GM13977 (cell line): ENCODE measurements around the gene PCBP4.

Experiments used
- DNase-seq: peaks from one replicate; pipeline ENCODE4 v3.0.0; 2012; ENCODE audit warnings: low spot score
- in situ Hi-C: fragments of 300-500 bp; cut with MboI; formaldehyde crosslinking; loops from one replicate; pipeline ENCODE4 v1.12.0; 2022; ENCODE audit warnings: low sequenced_read_pairs, low pct_unique_long_range_greater_than_20kb, mixed read lengths, inconsistent platforms; ENCODE audit not compliant: unreplicated experiment
- TF ChIP-seq, protein P1 (sequence below): IDR thresholded peaks from 2 replicates; pipeline ENCODE4 v1.5.1; 2012; ENCODE audit warnings: mild to moderate bottlenecking, control low read depth; ENCODE audit not compliant: insufficient read depth; ENCODE audit errors: extremely low read depth, missing control alignments

PCBP4 gene

DNA sequence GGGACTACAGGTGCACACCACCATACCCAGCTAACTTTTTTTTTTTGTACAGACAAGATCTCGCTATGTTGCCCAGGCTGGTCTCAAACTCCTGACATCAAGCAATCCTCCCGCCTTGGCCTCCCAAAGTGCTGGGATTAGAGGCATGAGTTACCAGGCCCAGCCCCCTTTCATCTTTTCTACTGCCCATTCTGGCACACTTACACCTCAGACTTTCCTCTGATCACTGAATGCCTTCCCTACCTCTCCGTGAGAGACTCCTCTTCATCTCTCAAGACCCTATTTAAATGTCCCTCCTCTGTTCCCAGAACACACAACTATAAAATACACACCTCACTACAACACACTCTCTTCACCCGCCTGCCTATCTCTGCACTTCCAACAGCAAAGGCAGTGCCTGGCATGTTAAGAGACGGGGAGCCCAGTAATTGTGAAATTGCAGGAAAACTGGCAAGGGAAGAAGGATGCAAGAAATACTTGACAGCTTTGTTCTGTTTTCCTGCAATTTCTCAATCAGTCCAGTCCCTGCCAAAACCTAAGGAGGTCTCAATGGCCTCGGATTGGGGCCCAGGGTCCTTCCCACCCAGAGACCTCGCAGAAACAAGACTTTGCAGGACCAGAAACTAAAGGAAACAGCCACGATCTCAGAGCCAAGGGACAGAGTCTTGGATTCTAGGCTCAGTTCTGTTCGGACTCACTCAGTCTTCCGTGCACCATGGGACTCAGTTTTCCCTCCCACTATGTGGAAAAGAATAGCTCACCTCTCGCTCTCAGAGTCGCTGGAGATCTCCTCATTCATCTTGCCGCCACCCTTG, 26.4 kb downstream of the PCBP4 start:
- in situ Hi-C loops, result no loop called here
- TF ChIP-seq, protein P1, sequence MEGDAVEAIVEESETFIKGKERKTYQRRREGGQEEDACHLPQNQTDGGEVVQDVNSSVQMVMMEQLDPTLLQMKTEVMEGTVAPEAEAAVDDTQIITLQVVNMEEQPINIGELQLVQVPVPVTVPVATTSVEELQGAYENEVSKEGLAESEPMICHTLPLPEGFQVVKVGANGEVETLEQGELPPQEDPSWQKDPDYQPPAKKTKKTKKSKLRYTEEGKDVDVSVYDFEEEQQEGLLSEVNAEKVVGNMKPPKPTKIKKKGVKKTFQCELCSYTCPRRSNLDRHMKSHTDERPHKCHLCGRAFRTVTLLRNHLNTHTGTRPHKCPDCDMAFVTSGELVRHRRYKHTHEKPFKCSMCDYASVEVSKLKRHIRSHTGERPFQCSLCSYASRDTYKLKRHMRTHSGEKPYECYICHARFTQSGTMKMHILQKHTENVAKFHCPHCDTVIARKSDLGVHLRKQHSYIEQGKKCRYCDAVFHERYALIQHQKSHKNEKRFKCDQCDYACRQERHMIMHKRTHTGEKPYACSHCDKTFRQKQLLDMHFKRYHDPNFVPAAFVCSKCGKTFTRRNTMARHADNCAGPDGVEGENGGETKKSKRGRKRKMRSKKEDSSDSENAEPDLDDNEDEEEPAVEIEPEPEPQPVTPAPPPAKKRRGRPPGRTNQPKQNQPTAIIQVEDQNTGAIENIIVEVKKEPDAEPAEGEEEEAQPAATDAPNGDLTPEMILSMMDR, result no peak

DNA sequence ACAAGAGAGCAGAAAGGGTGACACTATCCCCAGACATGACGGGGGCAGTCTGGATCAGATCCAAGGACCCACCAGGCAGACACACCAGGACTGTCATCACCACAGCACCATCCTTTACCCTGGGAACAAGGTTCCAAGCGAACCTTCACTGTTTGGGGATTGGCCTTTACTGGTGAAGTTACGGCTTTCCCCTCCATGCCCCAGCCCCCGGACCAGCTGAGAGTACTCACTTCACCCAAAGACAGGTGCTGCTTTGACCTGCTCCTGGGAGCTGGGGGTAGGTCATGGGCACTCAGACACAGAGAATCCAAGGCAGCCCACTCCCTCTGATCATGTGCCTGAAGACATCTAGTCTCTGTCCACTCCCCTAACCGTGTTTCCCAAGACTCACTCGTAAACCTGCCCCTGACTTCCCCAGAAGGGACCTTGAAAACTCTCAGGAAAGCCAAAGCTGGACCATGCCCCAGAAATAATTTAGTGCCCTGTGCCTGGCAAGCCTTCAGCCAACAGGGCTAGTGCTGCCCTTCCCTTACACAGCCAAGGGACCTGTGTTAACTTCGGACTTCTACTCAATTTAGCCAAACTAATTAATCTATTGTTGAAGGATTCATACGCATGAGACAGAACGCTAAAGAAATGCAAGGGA, 28.4 kb downstream of the PCBP4 start:
- in situ Hi-C loops, result no loop called here
- no peak for DNase-seq
- TF ChIP-seq, protein P1, result no peak

More for the DNA sequence above, 26.4 kb downstream of the PCBP4 start:
- no peak for DNase-seq

DNA sequence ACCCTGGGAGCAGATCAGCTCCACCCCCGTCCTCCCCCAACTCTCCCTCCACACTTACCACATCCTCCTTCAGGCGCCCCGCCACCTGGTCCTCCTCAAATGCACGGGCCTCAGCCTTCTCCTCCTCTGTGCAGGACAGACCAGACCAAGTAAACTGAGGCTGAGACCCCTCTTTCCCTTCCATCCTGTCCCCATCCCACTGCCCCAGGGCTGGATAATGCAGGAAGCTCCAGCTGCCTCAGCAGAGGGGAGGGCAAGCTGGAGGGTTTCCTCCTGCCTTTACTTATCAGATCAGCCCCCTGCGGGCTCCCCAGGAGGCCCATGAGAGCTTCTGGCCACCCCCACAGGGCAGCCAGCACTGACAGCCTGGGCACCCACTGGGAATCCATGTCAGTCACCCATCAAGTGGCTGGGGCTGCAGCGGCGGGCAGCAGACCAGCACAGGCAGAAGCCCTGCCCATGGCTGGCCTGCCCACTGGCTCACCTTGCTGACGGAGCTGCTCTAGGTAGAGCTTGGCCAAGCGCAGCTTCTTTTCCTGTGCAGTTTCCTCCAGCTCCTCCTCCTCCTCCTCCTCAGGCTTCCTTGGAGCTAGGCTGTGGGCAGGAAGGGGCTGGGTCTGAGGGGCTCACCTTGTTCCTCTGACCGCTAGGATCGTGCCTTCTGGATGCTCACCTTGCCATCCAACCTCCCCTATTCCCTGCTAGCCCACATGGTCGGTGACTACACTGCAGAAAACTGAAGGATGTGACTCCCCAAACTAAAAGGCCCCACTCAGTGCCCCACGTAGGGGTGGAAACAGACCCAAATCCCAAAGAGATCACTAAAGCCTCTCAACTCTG, 29.4 kb downstream of the PCBP4 start:
- in situ Hi-C loops, result no loop called here
- no peak for DNase-seq
- TF ChIP-seq, protein P1, result no peak

DNA sequence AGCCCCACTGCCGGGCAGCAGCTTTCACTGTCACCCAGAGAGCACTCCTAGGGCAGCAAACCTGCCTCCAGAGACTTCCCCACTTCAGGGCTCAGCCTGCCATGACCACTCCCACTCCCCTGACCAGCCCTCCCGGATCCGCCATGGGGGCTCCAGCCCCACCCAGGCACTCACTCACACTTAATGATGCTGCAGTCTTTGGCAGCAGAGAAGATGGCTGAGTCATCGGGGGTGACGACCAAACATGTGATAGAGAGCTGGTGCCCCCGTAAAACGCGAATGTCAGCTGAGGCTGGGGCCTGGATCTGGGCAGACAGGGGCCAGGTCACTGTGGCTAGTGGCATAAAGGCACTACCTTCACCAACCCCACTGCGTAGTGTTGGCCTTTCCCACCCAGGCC, 30.2 kb downstream of the PCBP4 start:
- in situ Hi-C loops, result no loop called here
- DNase-seq, result no peak

DNA sequence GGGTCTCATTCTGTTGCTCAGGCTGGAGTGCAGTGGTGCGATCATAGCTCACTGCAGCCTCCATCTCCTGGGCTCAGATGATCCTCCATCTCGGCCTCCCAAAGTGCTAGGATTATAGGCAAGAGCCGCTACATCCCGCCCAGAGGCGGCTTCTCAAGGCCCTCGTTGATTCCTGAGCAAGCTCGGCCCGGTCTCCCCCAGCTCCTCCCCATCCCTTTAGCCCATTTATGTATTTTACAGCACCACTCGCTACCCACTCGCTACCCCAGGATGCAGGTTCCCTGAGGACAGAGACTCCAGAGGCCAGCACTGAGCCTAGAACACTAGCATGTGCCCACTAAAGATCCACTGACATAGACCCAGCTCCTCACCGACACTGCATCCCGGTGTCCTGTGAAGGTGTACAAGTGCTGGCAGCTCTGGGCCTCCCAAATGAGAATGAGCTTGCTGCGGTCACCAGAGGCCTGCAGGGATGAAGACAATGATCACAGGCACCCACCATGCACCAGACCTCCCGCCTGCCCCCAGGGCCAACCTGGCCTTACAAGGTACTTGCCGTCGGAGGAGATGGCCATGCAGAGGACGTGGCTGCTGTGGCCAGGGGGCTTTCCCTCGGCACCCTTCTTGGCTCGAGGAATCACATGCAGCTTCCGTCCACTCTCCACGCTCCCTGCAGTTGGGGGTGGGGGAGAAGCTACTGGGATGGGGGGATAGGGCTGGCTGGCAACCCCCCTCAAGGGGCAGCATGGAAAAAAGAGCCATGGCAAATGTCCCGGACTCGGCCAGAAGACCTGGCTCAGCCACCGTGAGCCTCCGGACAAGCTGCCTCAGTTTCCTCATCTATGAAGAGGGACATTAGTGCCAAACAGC, 31.1 kb downstream of the PCBP4 start:
- in situ Hi-C loops, result no loop called here
- TF ChIP-seq, protein P1, result no peak
- no peak for DNase-seq

More for the DNA sequence above, 30.2 kb downstream of the PCBP4 start:
- TF ChIP-seq, protein P1, result no peak
